ENCODE data around the gene RBM26.

GRCh38 chr13:79452239-79452913, 46.3 kb upstream of the RBM26 start:
- no peak for TF ChIP-seq GATA2 (IDR thresholded peaks at IDR 0.05; ENCODE audit: low read depth, low read length)
- no peak for TF ChIP-seq GATA3 (IDR thresholded peaks at IDR 0.05; ENCODE audit: low read depth, low read length)
